ENCODE data around the gene PHF23.

PHF23 gene

DNA sequence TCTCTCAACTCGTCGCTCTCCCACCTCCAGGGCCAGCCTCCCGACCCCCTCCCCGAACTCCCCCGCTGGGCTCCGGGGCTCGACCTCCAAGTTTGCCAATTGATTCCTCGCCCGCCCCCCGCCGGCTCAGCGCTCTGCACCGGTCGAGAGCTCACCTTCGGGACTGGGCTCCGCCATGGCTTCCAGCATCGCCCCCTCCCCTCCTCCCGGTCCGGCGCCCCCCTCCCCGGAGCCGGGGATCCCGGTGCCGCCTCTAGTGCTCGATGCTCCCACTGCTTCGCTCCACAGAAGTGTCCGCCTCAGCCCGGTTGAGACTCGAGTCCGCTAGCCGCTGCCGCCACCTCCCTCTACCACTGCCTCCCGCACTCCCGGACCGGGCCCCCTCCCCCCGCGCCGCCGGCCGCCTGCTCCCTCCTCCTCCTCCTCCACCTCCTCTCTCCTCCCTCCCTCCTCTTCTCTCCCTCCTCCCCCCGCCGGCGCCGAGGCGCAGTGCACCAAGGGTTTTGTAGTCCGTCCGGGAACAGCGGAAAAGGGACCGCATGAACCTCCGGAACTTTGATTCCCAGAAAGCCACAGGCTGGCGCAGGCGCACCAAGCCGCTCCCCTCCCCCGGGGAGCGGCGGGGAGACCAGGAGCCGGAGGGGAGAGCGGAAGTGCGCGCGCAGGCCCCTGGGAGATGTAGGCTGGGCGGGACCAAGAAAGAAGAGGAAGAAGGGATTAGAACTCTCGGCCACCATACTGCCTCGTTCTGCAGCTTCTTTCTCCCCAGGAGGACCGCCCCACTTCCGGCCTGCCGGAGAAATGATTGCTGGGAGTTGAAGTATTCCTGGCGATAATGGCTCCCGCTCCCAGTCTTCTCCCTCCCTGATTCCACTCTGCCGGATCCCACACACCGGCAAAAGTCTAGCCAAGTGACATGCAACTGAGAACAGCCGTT lies at the start of gene PHF23:
Gene PHF23 (minus strand): TSS at position 367 of the 937 bp plus-strand sequence. CDS start 178 bp downstream, at position 189.
- peak; percentile 97 for DNase-seq (ENCODE audit: low read depth)

DNA sequence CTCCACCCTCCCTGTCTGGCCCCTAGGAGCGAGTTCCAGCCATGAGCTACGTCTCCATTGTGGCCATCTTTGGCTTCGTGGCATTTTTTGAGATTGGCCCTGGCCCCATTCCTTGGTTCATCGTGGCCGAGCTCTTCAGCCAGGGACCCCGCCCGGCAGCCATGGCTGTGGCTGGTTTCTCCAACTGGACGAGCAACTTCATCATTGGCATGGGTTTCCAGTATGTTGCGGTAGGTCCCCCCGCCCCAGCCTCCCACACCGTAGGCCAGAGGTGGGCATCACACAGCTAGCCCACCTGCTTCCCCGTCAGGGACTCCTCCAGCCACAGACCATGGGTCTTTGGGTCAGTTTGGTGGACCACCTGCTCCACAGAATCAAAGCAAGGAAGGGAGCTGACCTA lies 46.4 kb upstream of the PHF23 start:
- DNase-seq (ENCODE audit: low read depth): no peak

DNA sequence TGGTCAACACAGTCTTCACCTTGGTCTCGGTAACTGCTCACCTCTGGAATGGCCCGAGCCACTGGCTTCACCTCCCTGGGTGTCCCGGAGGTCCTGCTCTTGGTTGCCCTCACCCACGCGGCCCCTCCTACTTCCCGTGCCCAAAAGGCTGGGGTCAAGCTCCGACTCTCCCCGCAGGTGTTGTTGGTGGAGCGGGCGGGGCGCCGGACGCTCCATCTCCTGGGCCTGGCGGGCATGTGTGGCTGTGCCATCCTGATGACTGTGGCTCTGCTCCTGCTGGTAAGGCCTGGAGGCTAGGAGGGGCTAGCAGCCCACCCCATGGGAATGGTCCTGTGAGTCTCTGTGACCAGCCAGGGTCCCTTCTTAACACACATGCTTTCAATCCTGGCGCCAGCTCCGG lies 45.7 kb upstream of the PHF23 start:
- no peak for DNase-seq (ENCODE audit: low read depth)

DNA sequence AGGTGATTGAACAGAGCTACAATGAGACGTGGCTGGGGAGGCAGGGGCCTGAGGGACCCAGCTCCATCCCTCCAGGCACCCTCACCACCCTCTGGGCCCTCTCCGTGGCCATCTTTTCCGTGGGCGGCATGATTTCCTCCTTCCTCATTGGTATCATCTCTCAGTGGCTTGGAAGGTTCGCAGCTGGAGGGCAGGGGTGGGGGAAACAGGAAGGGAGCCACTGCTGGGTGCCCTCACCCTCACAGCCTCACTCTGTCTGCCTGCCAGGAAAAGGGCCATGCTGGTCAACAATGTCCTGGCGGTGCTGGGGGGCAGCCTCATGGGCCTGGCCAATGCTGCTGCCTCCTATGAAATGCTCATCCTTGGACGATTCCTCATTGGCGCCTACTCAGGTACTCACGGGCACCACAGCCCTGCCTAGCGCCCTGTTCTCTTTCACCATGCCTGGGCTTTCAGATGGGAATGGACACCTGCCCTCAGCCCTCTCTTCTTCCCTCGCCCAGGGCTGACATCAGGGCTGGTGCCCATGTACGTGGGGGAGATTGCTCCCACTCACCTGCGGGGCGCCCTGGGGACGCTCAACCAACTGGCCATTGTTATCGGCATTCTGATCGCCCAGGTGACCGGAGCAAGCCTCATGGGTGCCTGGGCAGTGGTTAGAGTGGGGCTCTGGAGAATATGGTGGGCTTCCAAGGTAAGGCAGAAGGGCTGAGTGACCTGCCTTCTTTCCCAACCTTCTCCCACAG lies 44.4 kb upstream of the PHF23 start:
- no peak for DNase-seq (ENCODE audit: low read depth)

DNA sequence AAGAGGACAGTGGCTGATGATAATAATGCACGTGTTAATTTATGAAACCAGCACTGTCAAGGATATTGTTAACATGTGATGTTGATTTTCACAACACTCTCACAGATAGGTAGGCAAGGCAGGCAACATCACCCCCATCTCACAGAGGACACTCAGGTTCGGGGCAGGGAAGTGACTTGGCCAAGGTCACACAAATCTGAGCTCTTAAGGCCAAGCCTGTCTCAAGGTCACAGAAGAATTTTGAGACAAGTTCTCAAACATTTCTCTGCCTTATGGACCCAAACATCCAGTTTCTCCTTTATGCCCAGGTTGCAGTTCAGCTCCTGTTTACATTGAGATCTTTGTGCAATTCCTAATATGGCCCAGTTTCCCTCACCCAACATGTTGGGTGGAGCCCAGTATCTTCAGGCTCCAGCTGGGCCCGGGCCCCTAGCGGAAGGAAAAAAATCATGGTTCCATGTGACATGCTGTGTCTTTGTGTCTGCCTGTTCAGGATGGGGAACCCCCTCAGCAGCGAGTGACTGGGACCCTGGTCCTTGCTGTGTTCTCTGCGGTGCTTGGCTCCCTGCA lies 43.6 kb upstream of the PHF23 start:
- DNase-seq (ENCODE audit: low read depth): no peak

DNA sequence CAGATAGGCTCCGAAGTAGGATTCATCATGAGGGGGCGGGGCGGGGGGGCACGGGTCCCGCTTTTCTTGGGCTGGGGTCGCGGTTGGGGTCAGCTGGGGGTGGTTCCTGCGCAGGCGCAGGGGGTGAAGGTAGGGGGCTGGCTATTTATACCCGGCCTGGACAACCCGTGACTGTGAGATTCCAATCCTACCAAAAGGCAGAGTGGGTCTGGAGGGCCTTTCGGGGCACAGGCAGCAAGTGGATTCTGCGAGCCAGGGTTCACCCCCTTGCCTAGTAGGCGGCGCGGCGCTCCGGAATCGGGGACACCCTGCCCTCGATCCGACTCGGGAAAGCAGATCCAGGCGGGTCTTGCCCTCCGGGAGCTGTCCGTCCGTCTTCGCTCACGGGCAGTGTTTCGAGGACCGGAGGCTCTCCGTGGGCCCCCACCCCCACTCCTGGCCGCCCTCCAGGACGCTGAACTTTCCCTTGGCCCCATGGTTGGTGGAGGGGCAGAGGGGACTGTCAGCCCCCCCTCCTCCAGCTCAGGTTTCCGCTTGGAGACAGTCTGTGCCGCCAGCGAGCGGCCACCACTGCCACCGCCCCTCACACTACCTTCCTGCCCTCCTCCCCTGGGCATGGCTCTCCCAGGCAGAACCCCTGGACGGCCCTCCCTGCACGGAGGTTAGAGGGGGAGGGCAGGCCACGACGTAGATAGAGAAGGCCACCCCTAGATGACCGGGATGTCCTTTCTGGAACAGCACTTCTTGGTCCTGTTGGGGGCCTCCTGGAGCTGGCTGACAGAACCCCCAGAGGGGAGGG lies 42.9 kb upstream of the PHF23 start:
- DNase-seq (ENCODE audit: low read depth): no peak

DNA sequence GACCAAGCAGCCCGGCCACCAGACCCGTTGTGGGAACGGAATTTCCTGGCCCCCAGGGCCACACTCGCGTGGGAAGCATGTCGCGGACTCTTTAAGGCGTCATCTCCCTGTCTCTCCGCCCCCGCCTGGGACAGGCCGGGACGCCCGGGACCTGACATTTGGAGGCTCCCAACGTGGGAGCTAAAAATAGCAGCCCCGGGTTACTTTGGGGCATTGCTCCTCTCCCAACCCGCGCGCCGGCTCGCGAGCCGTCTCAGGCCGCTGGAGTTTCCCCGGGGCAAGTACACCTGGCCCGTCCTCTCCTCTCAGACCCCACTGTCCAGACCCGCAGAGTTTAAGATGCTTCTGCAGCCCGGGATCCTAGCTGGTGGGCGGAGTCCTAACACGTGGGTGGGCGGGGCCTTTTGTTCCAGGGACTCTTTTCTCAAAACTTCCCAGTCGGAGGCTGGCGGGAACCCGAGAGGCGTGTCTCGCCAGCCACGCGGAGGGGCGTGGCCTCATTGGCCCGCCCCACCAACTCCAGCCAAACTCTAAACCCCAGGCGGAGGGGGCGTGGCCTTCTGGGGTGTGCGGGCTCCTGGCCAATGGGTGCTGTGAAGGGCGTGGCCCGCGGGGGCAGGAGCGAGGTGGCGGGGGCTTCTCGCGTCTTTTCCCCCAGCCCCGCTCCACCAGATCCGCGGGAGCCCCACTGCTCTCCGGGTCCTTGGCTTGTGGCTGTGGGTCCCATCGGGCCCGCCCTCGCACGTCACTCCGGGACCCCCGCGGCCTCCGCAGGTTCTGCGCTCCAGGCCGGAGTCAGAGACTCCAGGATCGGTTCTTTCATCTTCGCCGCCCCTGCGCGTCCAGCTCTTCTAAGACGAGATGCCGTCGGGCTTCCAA lies 42.1 kb upstream of the PHF23 start, which contains the start of gene SLC2A4:
Gene SLC2A4 (plus strand): TSS at position 645 of the 879 bp plus-strand sequence. CDS start 217 bp downstream, at position 862.
- peak; percentile 87 for DNase-seq (ENCODE audit: low read depth)

DNA sequence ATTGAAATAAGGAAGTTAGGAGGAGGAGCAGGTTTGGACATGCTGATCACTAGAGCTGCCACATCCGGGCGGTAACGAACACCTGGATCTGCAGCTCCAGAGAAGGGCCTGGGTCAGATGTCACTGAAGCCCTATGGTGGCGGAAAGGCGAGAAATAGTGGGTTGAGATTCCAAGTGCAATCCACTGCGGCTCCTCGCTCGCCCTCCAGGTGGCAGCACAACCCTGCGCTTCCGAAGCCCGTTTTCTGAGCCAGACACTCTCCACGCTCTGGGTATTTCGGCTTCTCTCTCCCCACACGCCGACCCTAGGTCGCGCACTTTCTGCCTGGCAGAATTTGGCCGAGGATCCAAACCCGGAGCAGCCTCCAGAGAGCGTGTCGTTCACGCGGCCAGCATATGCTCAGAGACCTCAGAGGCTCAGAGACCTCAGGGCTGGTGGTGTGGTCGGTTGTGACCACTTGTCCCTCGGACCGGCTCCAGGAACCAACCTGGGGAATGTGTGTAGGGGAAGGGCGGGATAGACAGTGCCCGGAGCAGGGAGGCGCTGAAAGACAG lies 41.3 kb upstream of the PHF23 start:
- peak; percentile 81 for DNase-seq (ENCODE audit: low read depth)

DNA sequence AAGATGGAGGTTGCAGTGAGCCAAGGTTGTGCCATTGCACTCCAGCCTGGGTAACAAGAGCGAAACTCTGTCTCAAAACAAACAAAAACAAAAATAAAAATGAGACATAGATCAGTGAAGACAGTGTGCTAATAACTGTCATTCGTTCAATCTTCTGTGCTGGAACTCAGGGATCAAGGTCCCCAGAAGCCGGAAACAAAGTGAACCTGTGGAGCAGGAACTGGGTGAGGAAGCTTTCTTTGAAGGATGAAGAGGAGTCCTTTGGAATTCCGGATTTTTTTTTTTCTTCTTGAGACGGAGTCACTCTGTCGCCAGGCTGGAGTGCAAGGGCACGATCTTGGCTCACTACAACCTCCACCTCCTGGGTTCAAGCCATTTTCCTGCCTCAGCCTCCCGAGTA lies 40.2 kb upstream of the PHF23 start:
- DNase-seq (ENCODE audit: low read depth): no peak

DNA sequence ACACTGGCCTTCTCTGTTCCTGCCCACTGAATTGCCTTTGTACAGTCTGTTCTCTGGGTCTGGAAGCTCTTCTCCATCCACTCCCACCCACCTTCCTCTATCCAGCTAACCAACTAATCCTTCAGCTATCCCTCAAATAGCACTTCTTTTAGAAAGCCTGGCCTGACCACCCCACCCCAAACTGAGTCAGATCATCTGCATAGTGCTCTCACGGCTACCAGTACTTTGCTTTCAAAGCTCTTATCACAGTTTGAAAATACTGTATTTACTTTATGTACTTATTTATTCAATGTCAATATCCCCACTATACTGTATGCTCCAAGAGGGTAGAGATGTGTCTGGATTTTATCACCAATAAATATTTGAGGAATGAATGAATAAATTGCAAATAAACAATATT lies 27.5 kb upstream of the PHF23 start:
- no peak for DNase-seq (ENCODE audit: low read depth)

DNA sequence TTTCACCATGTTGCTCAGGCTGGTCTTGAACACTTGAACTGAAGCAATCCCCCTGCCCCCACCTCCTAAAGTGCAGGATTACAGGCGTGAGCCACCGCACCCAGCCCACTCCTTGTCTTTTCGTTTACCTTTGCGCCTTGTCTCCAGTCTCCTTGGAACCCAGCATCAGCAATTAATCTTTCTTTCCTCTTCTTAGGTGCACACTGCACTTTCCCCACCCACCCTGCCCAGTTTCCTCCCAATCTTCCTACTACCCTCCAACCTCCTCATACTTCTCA lies 24.5 kb upstream of the PHF23 start:
- DNase-seq (ENCODE audit: low read depth): no peak

DNA sequence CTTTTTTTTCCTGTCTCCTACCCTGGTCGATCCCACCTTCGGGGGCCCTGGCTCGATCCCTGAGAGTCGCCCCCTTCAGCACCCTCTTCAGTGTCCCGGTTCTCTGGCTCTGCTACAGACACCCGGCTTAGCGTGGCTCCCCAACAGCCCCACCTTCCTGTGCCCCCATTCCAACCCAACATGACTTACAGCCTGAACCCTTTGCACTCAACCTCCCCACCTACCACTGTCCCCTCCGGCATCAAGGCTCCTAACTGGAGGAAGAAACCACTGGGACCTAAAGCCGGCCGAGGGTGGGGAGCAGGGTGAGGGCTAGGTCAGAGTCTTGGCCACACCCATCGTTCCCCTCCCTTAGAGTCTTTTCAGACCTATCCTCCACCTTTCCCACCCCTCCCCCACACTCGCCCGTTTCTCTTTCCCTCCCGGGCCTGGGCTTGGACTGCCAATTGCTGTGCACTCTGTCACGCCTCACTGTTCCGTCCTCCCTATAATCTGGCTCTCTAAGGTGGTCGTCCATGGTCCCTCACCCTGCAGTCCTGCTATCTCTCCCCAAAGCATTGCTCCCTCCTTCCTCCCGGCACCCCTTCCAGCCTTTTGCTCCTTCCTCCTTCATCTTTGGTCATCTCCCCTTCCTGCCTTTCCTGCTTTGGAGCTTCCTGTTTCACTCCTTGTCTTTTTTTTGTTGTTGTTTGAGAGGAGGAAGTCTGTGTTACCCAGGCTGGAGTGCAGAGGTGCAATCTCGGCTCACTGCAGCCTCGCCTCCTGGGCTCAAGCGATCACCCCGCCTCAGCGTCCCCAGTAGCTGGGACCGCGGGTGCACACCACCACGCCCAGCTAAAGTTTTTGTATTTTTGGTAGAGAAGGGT lies 23.9 kb upstream of the PHF23 start:
- DNase-seq (ENCODE audit: low read depth): no peak

DNA sequence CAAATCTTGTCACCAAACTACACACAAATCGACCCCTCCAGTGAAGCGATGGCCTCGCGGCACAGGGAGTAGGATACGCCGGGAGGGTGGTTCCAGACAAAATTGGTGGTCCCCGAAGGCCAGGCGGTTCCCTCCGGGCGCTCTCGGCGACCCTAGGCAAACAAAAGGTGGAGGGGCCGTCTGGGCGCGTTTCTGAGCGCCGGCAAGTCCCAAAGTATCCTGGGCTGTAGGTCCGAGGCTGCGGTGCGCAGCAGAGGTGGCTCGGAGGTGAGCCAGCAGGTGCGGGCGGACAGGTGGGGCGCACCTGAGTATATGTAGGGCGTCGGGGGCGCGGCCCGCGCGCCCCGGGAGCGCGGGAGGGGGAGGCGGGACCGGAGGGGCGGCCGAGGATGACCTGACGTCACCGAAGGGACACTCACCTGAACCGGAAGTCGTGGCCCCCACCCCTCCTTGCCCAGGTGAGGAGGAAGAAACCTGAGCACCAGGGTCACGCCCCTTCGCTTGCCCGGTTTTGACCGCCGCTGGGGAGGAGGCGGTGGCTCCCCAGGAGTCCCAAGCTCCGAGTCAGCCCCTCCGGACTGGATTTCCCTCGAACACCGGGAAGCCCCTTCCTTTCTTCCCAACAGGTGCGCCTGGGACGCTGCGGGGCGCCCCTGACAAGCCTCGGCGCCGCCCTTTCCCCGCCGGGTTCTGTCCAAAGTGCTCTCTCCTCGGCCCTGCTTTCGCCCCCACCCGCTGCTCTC lies 23.1 kb upstream of the PHF23 start, which contains the start of gene CLDN7:
Gene CLDN7 (minus strand): TSS at position 287 of the 743 bp plus-strand sequence. CDS start 435 bp downstream, outside the sequence.
- DNase-seq (ENCODE audit: low read depth): no peak

DNA sequence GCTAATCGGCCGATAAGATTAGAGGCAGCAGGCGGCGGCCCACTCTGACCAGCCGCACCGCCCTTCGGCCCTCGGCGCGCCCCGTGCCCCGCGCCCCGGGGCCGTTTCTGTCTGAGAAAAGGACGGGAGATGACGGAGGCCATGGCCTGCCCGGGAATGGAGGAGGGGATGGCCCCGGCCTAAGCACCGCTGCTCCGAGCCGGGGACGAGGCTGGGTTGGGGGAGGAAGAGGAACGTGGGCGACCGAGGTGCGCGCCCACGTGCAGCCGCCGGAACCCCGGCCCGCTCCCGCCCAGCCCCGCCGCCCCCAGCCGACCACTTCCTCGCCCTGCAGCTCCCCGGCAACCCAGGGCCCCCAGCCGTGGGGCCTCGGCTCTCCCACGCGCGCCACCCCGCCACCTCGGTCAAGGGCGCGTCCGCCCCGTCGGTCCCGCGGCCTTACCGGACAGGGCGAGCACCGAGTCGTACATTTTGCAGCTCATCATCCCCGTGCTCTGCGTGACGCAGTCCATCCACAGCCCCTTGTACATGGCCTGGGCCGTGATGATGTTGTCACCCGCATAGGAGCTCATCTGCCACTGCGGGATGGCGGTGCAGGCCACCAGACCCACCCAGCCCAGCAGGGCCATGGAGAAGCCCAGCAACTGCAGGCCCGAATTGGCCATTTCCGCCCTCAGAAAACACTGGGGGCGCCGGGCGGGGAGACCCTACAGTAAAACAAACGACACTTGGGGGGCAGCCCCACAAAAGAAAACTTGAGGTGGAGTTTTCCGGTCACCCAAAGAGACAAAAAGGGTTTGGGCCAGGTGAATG lies 22.3 kb upstream of the PHF23 start:
- DNase-seq (ENCODE audit: low read depth): peak; percentile 47

DNA sequence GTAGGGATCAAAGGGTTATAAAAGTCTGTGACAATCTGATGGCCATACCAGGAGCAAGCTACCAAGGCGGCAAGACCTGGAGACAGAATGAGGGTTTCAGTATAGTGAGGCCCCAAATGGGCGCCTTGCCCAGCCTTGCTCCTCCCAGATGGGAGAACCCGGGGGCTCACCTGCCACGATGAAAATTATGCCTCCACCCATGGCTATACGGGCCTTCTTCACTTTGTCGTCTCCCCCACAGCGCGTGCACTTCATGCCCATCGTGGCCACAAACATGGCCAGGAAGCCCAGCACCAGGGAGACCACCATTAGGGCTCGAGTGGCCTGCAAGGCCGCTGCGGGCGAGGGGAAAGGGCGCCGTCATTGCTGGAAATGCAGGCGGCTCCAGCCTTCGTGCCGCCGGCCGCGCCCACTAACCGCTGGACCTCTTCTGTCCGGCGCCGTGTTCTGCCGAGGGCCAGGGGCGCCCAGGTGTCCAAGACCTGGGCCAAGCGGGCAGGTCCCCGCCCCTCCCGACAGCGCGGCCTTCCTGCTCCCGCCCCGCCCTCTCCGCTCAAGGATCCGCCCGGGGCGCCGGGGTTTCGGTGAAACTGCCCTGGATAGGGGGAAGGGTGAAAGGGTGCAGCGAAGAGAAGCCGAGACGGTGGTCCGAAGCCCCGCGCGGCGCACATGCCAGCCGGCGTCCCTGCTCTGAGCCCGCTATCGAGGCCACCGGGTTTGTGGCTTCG lies 21.6 kb upstream of the PHF23 start:
- no peak for DNase-seq (ENCODE audit: low read depth)

DNA sequence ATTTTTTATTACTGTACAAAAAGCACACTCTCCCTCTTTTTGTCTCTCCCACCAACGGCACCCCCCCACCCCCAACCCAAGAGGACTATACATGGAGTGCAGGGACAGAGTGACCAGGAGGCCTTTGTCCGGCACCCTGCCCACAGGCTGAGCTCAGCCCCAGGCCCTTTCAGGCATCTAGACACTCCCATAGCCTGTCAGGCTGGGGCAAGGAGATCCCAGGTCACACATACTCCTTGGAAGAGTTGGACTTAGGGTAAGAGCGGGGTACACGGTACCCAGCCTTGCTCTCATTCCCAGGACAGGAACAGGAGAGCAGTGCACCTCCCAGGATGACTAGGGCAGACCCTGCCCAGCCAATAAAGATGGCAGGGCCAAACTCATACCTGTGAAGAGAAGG lies 20.9 kb upstream of the PHF23 start:
- DNase-seq (ENCODE audit: low read depth): no peak

DNA sequence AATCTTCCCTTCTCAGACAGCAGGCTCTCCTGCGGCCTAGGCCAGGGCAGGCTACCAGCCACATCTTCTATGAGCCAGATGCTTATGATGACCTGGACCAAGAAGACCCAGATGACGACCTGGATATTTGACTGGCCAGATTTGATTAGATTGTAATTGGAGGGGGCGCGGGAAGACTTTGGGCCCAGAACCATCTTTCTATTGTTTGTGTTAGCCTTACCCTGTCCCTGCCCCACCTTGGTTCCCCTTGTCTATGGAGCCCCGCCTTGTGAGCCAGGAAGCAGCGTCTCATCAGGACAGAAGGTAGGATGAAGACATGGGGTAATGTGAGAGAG lies 20.3 kb upstream of the PHF23 start:
- DNase-seq (ENCODE audit: low read depth): no peak
